Activated CD4-positive, alpha-beta memory T cell treated with anti-CD3 and anti-CD28 coated beads, Interleukin-2, amount 10 ng/mL, durations not matched to agents 7 days and 5 days (primary cell): ENCODE data around the gene GOLPH3L. TPM values are rescaled to one million over a fixed set of nuclear protein-coding genes. Genes with fewer than 3 reads are reported as not detected.
A peak's percentile ranks its signal among the peaks of the same experiment; 100 is the strongest.
"Not testable (repeated sequence)": the region's sequence is repeated elsewhere in the genome, so short reads cannot be mapped to it uniquely, and the experiment has no call there.

Experiments
- CTCF ChIA-PET: fragments of 350-600 bp; sonication (Branson Sonifier 250); formaldehyde crosslinking; loops from one replicate; lab custom pipeline; 2021; ENCODE audit warnings: antibody characterized with exemption, inconsistent platforms; lab: Charles Lee
- POLR2A ChIA-PET: fragments of 350-600 bp; sonication (Branson Sonifier 250); formaldehyde crosslinking; loops from one replicate; lab custom pipeline; 2021; ENCODE audit warnings: antibody characterized with exemption; lab: Charles Lee
- DNase-seq: peaks from one replicate; pipeline ENCODE4 v3.0.0-alpha.2; 2020
- H3K27ac Mint-ChIP-seq: one replicate; pipeline ENCODE4 v1.8.0; 2021; ENCODE audit warnings: mild to moderate bottlenecking, mixed read lengths
- H3K27me3 Mint-ChIP-seq: one replicate; pipeline ENCODE4 v1.8.0; 2021; ENCODE audit warnings: mixed read lengths
- H3K36me3 Mint-ChIP-seq: one replicate; pipeline ENCODE4 v1.8.0; 2021; ENCODE audit warnings: low read depth, mixed read lengths
- H3K4me1 Mint-ChIP-seq: one replicate; pipeline ENCODE4 v1.8.0; 2021; ENCODE audit warnings: mixed read lengths
- H3K4me3 Mint-ChIP-seq: one replicate; pipeline ENCODE4 v1.8.0; 2021; ENCODE audit warnings: mild to moderate bottlenecking, mixed read lengths
- H3K9me3 Mint-ChIP-seq: one replicate; pipeline ENCODE4 v1.8.0; 2021; ENCODE audit warnings: mixed read lengths
- total RNA-seq, 2 experiments: library from RNA; stranded (reverse); gene quantifications; one replicate each; pipeline ENCODE4 v1.2.3, GENCODE V29; 2021

GOLPH3L gene
- 10 to 100 TPM; 24.8 to 26.5 TPM for total RNA-seq

- CTCF ChIA-PET: interaction anchor here (0.5 to 2.4 kb wide), 21 partner anchors 9 to 405 kb away, joined by 3 to 17 read pairs (median 3); partner anchors contain the start of genes CERS2, ENSA, MCL1 and SETDB1
- H3K27ac Mint-ChIP-seq: peak within 1 kb of the TSS; percentile 82
- peaks cover 12% of the 10 kb centered on the region for H3K27me3 Mint-ChIP-seq
- DNase-seq: peak; percentile 93
- peaks cover 23% of the 10 kb centered on the region for H3K4me1 Mint-ChIP-seq
- H3K36me3 Mint-ChIP-seq: peaks cover 18% of the 10 kb centered on the region
- no peaks in the 10 kb centered on the region for H3K9me3 Mint-ChIP-seq
- H3K4me3 Mint-ChIP-seq: peak within 1 kb of the TSS; percentile 100
- POLR2A ChIA-PET: interaction anchor here (0.7 to 2.6 kb wide), 10 partner anchors 68 to 462 kb away, joined by 3 to 18 read pairs (median 4); partner anchors contain the start of genes CTSS, ENSA, MCL1 and TARS2
Measured at GRCh38 chr1:150696995-150697927, at the start of gene GOLPH3L. Gene GOLPH3L, minus strand, starts transcription at chr1:150697154. Its CDS starts 2,316 bp downstream, at chr1:150694838.

GRCh38 chr1:150730130-150730721, 33.3 kb upstream of the GOLPH3L start:
- Mint-ChIP-seq H3K9me3 (no peaks in the 10 kb centered on the region), H3K4me1 (no peaks in the 10 kb centered on the region), H3K27ac (no peak overlapping the region), H3K36me3 (peaks cover 29% of the 10 kb centered on the region), H3K4me3 (no peak overlapping the region), H3K27me3 (no peaks in the 10 kb centered on the region)
- CTCF ChIA-PET: no interaction called here
- no peak for DNase-seq
- POLR2A ChIA-PET: no interaction called here

- H3K27me3 Mint-ChIP-seq: no peaks in the 10 kb centered on the region
- H3K4me3 Mint-ChIP-seq: no peak overlapping the region
- no peak overlapping the region for H3K27ac Mint-ChIP-seq
- no peaks in the 10 kb centered on the region for H3K9me3 Mint-ChIP-seq
- ChIA-PET CTCF (no interaction called here), POLR2A (no interaction called here)
- H3K36me3 Mint-ChIP-seq: no peaks in the 10 kb centered on the region
- DNase-seq: no peak
- H3K4me1 Mint-ChIP-seq: no peaks in the 10 kb centered on the region
Measured at GRCh38 chr1:150724336-150724735, 27.4 kb upstream of the GOLPH3L start.

DNA sequence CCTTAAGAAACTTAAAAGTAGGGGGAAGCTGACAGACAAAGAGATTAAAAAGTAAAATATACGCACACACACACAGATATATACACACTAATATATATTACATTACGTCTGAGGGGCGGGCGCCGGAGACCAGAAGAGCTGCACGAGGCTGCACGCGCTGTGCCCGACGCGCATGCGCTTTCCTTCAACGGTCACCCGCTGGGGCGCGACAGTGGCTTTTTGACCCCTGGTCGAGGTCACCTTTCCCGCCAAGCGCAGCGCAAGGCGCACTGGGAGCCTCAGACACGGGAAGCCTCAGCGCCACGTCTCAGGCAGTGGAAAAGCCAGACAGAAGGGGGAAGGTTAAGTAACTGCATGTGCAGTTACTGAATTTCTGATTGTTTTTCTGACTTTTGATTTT, 23.7 kb upstream of the GOLPH3L start, which contains the start of gene HORMAD1:
TSS of gene HORMAD1 (minus strand) at position 193 of the 400 bp plus-strand sequence. CDS start 1,390 bp downstream, outside the sequence.
- no peak within 1 kb of the TSS for H3K4me3 Mint-ChIP-seq
- H3K36me3 Mint-ChIP-seq: no peaks in the 10 kb centered on the region
- no peaks in the 10 kb centered on the region for H3K4me1 Mint-ChIP-seq
- ChIA-PET POLR2A (no interaction called here), CTCF (interaction anchor here (1.1 kb wide), 1 partner anchor 161 kb away, joined by 3 read pairs; no protein-coding TSS in a partner anchor)
- H3K9me3 Mint-ChIP-seq: no peaks in the 10 kb centered on the region
- H3K27me3 Mint-ChIP-seq: peaks cover 2% of the 10 kb centered on the region
- H3K27ac Mint-ChIP-seq: no peak within 1 kb of the TSS
- no peak for DNase-seq

DNA sequence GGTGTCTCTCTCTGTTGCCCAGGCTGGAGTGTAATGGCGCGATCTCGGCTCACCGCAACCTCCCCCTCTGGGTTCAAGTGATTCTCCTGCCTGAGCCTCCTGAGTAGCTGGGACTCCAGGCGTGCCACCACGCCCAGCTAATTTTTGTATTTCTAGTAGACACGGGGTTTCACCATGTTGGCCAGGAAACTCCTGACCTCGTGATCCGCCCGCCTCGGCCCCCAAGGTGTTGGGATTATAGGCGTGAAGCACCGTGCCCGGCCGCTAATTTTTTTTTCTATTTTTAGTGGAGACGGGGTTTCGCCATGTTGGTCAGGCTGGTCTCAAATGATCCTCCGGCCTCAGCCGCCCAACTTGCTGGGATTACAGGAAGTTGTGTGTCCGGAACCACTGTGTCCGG, 23.1 kb upstream of the GOLPH3L start:
- Mint-ChIP-seq H3K36me3 (no peaks in the 10 kb centered on the region), H3K27me3 (peaks cover 2% of the 10 kb centered on the region), H3K27ac (no peak overlapping the region), H3K9me3 (no peaks in the 10 kb centered on the region), H3K4me1 (no peaks in the 10 kb centered on the region), H3K4me3 (no peak overlapping the region)
- CTCF ChIA-PET: interaction anchor here (1.1 kb wide), 1 partner anchor 161 kb away, joined by 3 read pairs; no protein-coding TSS in a partner anchor
- DNase-seq: no peak
- POLR2A ChIA-PET: no interaction called here

DNA sequence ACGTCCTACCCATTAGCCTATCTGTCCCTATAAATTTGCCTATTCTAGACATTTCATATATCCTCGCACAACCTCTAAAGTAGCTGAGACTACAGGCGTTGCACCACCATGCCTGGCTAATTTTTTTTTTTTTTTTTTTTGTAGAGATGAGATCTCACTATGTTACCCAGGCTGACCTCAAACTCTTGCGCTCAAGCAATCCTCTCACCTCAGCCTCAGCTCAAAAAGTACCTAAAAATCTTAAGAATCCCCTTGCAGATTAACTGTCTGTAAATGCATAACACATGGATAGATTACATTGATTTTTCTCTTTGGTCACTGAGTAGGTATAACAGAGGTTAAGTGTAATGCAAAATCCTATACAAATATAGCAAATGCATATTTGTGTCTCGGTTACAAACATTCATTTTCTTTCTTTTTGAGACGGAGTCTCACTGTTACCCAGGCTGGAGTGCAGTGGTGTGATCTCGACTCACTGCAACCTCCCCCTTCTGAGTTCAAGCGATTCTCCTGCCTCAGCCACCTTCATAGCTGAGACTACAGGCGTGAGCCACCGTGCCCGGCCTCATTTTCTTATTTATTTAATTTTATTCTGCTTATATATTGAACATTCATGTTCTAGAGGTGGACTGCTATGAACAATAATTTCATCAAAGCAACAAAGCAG, 21.4 kb upstream of the GOLPH3L start:
- Mint-ChIP-seq H3K27ac (no peak overlapping the region), H3K36me3 (no peaks in the 10 kb centered on the region), H3K4me3 (no peak overlapping the region), H3K4me1 (no peaks in the 10 kb centered on the region), H3K27me3 (peaks cover 2% of the 10 kb centered on the region), H3K9me3 (no peaks in the 10 kb centered on the region)
- CTCF ChIA-PET: interaction anchor here (0.6 to 1.3 kb wide), 2 partner anchors 30 to 162 kb away, joined by 3 read pairs; no protein-coding TSS in a partner anchor
- no peak for DNase-seq
- POLR2A ChIA-PET: no interaction called here

DNA sequence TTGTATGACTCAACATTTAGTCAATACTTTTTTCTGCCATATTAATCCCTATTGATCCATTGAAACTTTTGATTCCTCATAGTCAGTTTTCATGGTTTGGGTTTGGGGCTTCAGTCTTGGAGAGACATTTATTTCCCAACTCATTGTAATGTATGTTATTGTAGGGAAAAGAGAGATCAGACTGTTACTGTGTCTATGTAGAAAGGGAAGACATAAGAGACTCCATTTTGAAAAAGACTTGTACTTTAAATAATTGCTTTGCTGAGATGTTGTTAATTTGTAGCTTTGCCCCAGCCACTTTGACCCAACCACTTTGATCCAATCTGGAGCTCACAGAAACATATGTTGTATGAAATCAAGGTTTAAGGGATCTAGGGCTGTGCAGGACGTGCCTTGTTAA, 12.1 kb upstream of the GOLPH3L start:
- H3K4me3 Mint-ChIP-seq, H3K36me3 Mint-ChIP-seq, DNase-seq, POLR2A ChIA-PET, H3K27me3 Mint-ChIP-seq, H3K27ac Mint-ChIP-seq, H3K9me3 Mint-ChIP-seq, H3K4me1 Mint-ChIP-seq: not testable (repeated sequence)
- CTCF ChIA-PET: interaction anchor here (1.2 kb wide), 1 partner anchor 12 kb away, joined by 3 read pairs; the partner anchor contains the start of gene GOLPH3L

- DNase-seq: no peak
- Mint-ChIP-seq H3K27ac (no peak overlapping the region), H3K9me3 (no peaks in the 10 kb centered on the region), H3K36me3 (no peaks in the 10 kb centered on the region), H3K4me3 (no peak overlapping the region), H3K27me3 (peaks cover 6% of the 10 kb centered on the region), H3K4me1 (peaks cover 1% of the 10 kb centered on the region)
- POLR2A ChIA-PET: no interaction called here
- CTCF ChIA-PET: interaction anchor here (1.2 kb wide), 1 partner anchor 12 kb away, joined by 3 read pairs; the partner anchor contains the start of gene GOLPH3L
Measured at GRCh38 chr1:150708595-150708994, 11.6 kb upstream of the GOLPH3L start.

DNA sequence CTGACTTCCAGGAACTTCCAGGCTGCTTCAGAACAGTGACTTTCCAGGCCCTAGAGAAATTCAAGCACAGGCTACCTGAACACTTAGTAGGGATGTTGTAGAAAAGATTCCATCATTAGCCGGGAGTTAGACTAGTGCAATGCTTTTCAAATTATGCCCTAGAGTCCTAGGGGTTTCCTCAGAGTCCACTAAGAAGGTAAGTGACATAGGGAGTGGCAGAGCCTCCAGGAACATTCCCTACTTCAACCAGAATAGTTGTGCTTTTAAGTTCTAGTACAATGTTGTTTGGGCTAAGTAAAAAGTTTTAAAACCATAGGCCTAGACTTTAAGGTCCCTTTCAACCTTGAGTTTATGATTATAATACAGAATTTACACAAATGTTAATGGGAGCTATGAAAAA, 9.1 kb upstream of the GOLPH3L start:
- H3K4me3 Mint-ChIP-seq: no peak overlapping the region
- H3K4me1 Mint-ChIP-seq: peaks cover 1% of the 10 kb centered on the region
- no peaks in the 10 kb centered on the region for H3K9me3 Mint-ChIP-seq
- no peak for DNase-seq
- peaks cover 13% of the 10 kb centered on the region for H3K27me3 Mint-ChIP-seq
- ChIA-PET CTCF (interaction anchor here (1.5 kb wide), 1 partner anchor 9 kb away, joined by 5 read pairs; the partner anchor contains the start of gene GOLPH3L), POLR2A (interaction anchor here (0.5 kb wide), 1 partner anchor 68 kb away, joined by 3 read pairs; no protein-coding TSS in a partner anchor)
- no peak overlapping the region for H3K27ac Mint-ChIP-seq
- H3K36me3 Mint-ChIP-seq: no peaks in the 10 kb centered on the region

DNA sequence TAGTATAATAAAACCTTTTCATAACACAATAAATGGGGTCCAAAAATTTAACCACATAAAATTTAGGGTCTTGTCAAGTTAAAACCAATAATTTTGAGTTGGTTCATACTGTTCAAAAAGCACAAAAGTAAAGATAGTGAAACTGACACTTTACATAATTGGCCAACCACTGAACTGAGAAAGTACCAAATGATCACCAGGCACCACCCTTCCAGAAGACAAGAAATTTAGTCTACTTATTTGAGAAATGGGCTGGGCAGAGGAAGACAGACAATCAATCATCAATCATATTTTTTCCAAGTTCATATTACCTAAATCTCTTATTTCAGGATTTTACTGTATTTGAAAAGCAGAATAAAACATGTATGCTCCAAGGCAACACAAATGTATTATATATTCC, 6.5 kb upstream of the GOLPH3L start:
- ChIA-PET POLR2A (no interaction called here), CTCF (no interaction called here)
- DNase-seq: no peak
- no peak overlapping the region for H3K4me3 Mint-ChIP-seq
- peaks cover 14% of the 10 kb centered on the region for H3K27me3 Mint-ChIP-seq
- no peaks in the 10 kb centered on the region for H3K36me3 Mint-ChIP-seq
- peaks cover 1% of the 10 kb centered on the region for H3K4me1 Mint-ChIP-seq
- H3K27ac Mint-ChIP-seq: no peak overlapping the region
- H3K9me3 Mint-ChIP-seq: no peaks in the 10 kb centered on the region

- H3K36me3 Mint-ChIP-seq: peaks cover 20% of the 10 kb centered on the region
- H3K9me3 Mint-ChIP-seq: no peaks in the 10 kb centered on the region
- CTCF ChIA-PET: interaction anchor here (0.6 to 2.4 kb wide), 19 partner anchors 10 to 403 kb away, joined by 3 to 17 read pairs (median 3); partner anchors contain the start of genes CERS2, ENSA, MCL1 and SETDB1
- no peak for DNase-seq
- H3K27me3 Mint-ChIP-seq: peaks cover 8% of the 10 kb centered on the region
- H3K4me1 Mint-ChIP-seq: peaks cover 23% of the 10 kb centered on the region
- peak overlapping the region; percentile 100 for H3K4me3 Mint-ChIP-seq
- peak overlapping the region; percentile 82 for H3K27ac Mint-ChIP-seq
- POLR2A ChIA-PET: interaction anchor here (1.0 to 2.6 kb wide), 7 partner anchors 67 to 277 kb away, joined by 3 to 18 read pairs (median 7); partner anchors contain the start of genes CTSS, ENSA, MCL1 and TARS2
Measured at GRCh38 chr1:150696590-150696989, 364 bp downstream of the GOLPH3L start.

GRCh38 chr1:150696162-150696561, 792 bp downstream of the GOLPH3L start:
- POLR2A ChIA-PET: interaction anchor here (1.0 to 2.6 kb wide), 7 partner anchors 67 to 278 kb away, joined by 3 to 18 read pairs (median 7); partner anchors contain the start of genes CTSS, ENSA, MCL1 and TARS2
- H3K4me1 Mint-ChIP-seq: peaks cover 25% of the 10 kb centered on the region
- peak overlapping the region; percentile 23 for H3K27ac Mint-ChIP-seq
- peak overlapping the region; percentile 100 for H3K4me3 Mint-ChIP-seq
- CTCF ChIA-PET: interaction anchor here (0.9 to 2.4 kb wide), 10 partner anchors 12 to 333 kb away, joined by 3 to 17 read pairs (median 4); partner anchors contain the start of gene ENSA
- peaks cover 23% of the 10 kb centered on the region for H3K36me3 Mint-ChIP-seq
- no peaks in the 10 kb centered on the region for H3K9me3 Mint-ChIP-seq
- H3K27me3 Mint-ChIP-seq: peaks cover 6% of the 10 kb centered on the region
- no peak for DNase-seq
